GM12801 (cell line): ENCODE data around the gene MAPK11.

Source experiments
- TF ChIP-seq, protein P1 (sequence below): IDR thresholded peaks from one replicate; pipeline ENCODE4 v1.5.1; 2011; ENCODE audit warnings: control low read depth; ENCODE audit not compliant: insufficient read length; ENCODE audit errors: extremely low read depth

MAPK11 gene

DNA sequence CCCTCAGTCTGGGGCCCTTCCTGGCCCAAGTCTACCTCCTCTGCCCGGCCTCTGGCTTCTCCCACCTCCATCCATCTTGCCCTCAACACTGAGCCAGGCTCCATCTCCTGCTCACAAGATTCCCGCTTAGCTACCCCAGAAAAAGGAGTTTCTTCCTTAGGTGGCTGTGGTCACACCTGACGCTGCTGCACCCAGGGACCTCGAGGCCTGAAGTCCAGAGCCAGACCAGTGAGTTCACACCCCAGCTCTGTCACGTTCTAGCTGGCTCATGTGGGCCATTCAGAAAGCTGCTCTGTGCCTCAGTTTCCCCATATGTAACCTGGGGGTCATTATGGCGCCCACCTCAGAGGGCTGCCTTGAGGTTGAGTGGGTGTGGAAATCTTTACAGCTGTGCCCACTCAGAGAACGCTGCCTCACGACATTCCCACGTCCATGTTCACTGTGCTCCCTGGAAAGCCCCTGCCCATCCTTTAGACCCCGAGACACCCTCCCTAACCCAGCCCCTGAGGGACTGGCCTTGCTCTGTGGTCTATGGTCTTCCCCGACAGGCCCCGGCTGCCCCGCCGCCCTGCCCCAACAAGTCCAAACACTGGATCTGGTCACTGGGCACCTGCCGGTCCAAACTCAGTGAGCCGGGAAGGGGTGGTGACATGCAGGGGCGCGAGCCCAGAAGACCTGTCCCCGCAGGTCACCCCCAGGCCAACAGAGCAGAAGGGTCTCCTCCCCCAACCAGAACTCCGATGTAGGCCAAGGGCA, 27.5 kb upstream of the MAPK11 start:
- TF ChIP-seq, protein P1, sequence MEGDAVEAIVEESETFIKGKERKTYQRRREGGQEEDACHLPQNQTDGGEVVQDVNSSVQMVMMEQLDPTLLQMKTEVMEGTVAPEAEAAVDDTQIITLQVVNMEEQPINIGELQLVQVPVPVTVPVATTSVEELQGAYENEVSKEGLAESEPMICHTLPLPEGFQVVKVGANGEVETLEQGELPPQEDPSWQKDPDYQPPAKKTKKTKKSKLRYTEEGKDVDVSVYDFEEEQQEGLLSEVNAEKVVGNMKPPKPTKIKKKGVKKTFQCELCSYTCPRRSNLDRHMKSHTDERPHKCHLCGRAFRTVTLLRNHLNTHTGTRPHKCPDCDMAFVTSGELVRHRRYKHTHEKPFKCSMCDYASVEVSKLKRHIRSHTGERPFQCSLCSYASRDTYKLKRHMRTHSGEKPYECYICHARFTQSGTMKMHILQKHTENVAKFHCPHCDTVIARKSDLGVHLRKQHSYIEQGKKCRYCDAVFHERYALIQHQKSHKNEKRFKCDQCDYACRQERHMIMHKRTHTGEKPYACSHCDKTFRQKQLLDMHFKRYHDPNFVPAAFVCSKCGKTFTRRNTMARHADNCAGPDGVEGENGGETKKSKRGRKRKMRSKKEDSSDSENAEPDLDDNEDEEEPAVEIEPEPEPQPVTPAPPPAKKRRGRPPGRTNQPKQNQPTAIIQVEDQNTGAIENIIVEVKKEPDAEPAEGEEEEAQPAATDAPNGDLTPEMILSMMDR = no peak

DNA sequence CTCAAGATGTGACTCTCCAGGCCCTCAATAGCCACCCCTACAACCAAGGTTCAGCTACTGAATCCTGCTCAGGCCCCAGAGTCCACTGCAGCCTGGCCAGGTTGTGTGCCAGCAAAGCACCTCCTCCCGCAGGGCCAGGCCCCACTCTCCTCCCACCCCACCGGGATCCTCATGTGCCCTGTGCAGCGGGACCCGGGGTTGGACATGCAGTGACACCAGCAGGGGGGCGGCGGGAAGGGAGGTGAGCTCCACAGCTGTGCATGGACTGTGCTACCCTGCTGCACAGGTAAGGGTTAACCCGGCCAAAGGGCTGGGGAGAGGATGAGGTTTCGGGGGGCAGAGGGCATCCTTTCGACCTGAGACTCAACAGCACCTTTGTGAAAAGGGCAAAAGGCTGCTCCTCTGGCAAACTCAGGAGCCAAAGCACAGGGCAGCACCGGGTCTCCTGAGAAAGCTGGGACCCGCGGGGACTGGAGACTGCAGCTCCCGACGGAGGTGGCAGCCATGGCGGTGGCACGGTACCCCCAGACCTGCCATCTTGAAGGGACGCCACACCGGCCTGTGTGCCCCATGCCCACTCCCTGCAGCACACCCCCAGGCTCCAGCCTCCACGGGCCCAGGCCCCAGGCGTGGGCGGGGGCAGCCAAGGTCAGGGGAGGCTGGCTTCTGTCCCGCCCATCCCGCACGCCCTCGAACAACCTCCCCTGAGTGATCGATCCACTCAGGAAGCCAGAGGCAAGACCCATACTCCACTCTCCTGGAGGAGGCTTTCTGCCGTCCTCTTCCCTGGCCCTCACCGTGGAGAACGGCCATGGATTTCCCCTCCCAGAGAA, 26.7 kb upstream of the MAPK11 start:
- TF ChIP-seq, protein P1 = no peak

DNA sequence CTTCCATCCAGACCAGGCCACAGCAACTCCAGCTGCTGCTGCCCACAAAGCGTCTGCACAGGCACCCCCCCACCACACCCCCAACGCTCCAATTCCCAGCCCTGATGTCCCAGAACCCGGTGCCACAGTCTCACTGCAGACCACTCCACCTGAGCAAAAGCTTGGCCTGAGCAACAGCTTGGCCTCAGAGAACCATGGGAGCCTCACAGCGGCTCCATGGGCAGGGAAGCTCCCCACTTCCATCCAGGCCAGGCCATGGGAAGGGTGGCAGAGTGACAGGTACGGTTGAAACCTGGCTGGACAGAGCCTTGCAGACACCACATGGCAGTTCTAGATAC, 24.1 kb upstream of the MAPK11 start:
- TF ChIP-seq, protein P1 = no peak

DNA sequence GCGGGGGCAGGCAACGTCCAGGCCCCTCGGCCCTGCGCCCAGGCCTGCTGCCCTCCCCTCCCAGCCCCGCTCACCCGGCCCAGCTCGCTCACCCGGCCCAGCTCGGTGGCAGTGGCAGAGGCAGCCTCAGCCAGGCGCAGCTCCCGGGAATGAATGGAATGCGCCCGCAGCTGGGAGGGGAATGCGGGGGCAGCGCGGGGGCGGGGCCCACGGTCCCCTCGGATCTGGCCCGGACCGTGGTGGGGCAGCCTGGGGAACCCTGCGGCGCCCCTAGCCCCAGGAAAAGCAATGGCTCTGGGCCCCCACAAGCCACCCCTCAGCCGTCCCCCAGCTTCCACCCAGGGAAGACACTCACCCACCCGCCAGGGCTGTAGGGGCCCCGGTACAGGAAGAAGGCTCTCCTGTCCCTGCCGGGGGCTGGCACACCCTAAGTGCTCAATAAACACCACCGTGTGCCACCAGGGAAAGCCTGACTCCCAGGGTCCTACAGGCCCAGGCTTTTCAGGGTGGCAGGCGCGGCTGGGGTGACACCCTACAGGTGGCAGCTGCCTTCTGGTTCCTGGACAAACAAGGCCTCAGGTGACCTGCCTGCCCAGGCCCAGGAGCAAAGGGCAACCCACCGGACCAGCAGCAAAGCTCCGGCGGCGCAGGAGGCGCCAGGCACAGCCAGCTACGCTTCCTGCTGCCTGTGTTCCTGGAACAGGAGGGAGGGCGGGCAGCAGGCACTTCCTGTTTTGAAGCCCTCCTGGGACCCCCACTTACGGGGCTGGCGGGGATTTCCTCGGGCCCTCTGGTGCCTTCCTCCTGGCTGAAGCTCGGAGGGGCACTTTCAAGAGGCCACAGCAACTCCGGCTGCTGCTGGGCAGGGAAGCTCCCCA, 23.5 kb upstream of the MAPK11 start:
- TF ChIP-seq, protein P1 = no peak

DNA sequence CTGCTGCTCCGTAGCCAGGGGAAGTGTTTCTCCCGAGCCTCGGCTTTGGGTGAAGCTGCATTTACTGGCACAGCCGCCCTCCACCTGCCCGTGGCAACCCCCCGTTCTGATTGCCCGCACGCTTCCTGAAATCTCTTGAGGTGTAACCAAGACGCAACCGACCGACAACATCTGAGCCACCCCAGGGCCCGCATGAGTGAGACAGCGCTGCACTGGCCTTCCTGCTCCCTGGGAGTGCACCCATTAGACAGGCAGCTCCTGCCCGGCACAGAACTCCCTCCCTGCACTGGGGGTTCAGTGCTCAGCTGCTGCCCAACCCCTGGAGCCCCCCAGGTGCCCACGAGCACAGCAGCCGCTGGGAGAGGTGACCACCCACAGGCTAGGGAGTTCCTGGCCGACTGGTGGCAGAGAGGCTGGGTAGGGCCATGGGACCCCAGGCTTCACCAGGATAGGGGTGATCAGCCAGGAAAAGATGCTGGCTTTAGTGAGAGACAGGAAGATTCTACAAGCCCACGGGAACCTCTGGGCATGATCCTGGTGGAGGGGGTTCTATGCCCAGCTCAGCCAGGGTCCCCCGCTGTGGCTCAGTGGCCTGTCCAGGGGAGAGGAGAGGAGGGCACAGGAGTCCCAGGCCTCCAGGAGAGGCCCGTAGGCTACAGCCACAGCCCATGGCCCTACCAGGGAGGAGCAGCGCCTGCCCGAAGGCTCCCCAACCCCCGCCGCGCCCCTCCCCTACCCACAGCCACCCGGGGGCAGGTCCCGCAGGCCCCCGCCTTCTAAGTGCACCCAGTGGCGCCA, 22.7 kb upstream of the MAPK11 start:
- TF ChIP-seq, protein P1 = no peak

DNA sequence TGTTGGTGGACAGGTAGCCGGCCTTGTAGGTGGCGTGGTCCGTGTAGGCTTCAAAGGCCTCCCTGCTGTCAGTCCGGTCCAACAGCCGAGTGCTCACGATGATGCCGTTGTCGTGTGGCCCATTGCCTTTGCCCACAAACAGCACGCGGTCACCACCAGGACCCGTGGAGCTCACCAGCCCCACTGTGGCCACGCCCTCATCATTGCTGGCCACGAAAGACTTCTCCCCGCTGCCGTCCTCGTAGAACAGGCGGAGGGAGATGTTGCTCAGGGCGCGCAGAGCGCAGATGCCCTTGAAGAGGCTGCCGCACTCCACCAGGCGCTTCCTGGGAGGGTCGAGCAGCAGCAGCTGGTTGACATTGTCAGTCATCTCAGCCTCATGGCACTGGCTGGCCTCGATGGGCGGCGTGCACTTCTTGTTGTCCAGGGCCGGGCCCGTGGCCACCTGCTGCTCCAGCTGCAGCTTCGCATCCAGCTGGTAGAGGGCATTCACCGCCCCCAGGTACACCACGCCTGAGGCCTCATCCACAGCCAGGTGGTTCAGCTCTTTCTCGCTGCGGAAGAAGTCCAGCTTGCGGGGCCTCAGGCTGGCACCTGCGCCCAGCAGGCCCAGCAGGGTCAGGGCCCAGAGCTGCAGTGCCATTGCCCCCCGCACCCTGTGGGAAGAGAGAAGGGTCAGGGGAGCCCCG, 19.9 kb upstream of the MAPK11 start:
- TF ChIP-seq, protein P1 = no peak
